ENCODE measurements around the gene PCDHGA1. TPM values are rescaled to one million over a fixed set of nuclear protein-coding genes. Genes with fewer than 3 reads are reported as not detected.

PCDHGA1 gene
- total RNA-seq, 1 experiment from 2014 or later = 0.35 TPM

- H3K4me3 Mint-ChIP-seq (ENCODE audit: unreplicated experiment) = peak overlapping the region; percentile 70
- DNase-seq (ENCODE audit: unreplicated experiment) = peak; percentile 99
- ChIA-PET CTCF (interaction anchor here (0.6 to 5.7 kb wide), 16 partner anchors 13 to 841 kb away, joined by 3 to 191 read pairs (median 4); partner anchors contain the start of genes PCDHB10, PCDHB11, PCDHB14 and PCDHGB7), POLR2A (interaction anchor here (0.6 to 6.3 kb wide), 20 partner anchors 36 to 1001 kb away, joined by 3 to 167 read pairs (median 4); partner anchors contain the start of genes PCDHB11, PCDHB14, PCDHGA10 and PCDHGB5)
- intact Hi-C loops (cut with micrococcal nuclease) = loop anchor here (1.0 to 2.0 kb wide), 9 partner anchors 149 to 520 kb away; partner anchors contain the start of genes PCDHB10, PCDHB13, PCDHB14 and PCDHB2
- no TSS peak for BruUV-seq (replicated peaks)
- no peaks in the 10 kb centered on the region for H3K9me3 Mint-ChIP-seq (ENCODE audit: unreplicated experiment)
- H3K27me3 Mint-ChIP-seq (ENCODE audit: insufficient read depth, unreplicated experiment) = no peaks in the 10 kb centered on the region
- peak; percentile 94 for TF ChIP-seq CTCF (IDR thresholded peaks at IDR 0.05; ENCODE audit: unreplicated experiment)
- H3K27ac Mint-ChIP-seq (ENCODE audit: low read depth, unreplicated experiment) = peak overlapping the region; percentile 98
- peaks cover 54% of the 10 kb centered on the region for H3K4me1 Mint-ChIP-seq (ENCODE audit: insufficient read depth, unreplicated experiment)
- peaks cover 63% of the 10 kb centered on the region for H3K36me3 Mint-ChIP-seq (ENCODE audit: insufficient read depth, unreplicated experiment)
Measured at GRCh38 chr5:141560725-141561483, 230.6 kb downstream of the PCDHGA1 start.

Other genes with a start within 250 kb of the PCDHGA1 start
- 2.4 and 2.6 TPM in 2 replicates for gene PCDHB2, start 235.9 kb upstream of the PCDHGA1 start, total RNA-seq (2022)
- 0.42 and 0.49 TPM in 2 replicates for gene PCDHB3, start 230.0 kb upstream of the PCDHGA1 start, total RNA-seq (2022)
- 0.44 and 1.3 TPM in 2 replicates for gene PCDHB4, start 208.7 kb upstream of the PCDHGA1 start, total RNA-seq (2022)
- 1.2 and 1.7 TPM in 2 replicates for gene PCDHB5, start 195.3 kb upstream of the PCDHGA1 start, total RNA-seq (2022)
- gene PCDHB6, start 180.5 kb upstream of the PCDHGA1 start, total RNA-seq (2022) = 0.19 and 0.22 TPM in 2 replicates
- gene PCDHB7, start 157.9 kb upstream of the PCDHGA1 start, total RNA-seq (2022) = 0.28 and 0.29 TPM in 2 replicates
- 0.34 TPM in 1 of 2 replicates, not detected in the other for gene PCDHB8, start 152.7 kb upstream of the PCDHGA1 start, total RNA-seq (2022)
- gene PCDHB16, start 148.1 kb upstream of the PCDHGA1 start, total RNA-seq (2022) = 1.8 and 2.5 TPM in 2 replicates
- gene PCDHB9, start 143.4 kb upstream of the PCDHGA1 start, total RNA-seq (2022) = 1.0 and 1.8 TPM in 2 replicates
- 1.2 and 1.4 TPM in 2 replicates for gene PCDHB10, start 138.2 kb upstream of the PCDHGA1 start, total RNA-seq (2022)
- gene PCDHB11, start 130.9 kb upstream of the PCDHGA1 start, total RNA-seq (2022) = 0.75 and 1.3 TPM in 2 replicates
- 1.6 and 2.3 TPM in 2 replicates for gene PCDHB12, start 121.8 kb upstream of the PCDHGA1 start, total RNA-seq (2022)
- 3.5 and 4.7 TPM in 2 replicates for gene PCDHB13, start 116.6 kb upstream of the PCDHGA1 start, total RNA-seq (2022)
- 4.7 and 6.2 TPM in 2 replicates for gene PCDHB14, start 107.2 kb upstream of the PCDHGA1 start, total RNA-seq (2022)
- gene PCDHB15, start 85.1 kb upstream of the PCDHGA1 start, total RNA-seq (2022) = 0.91 and 1.2 TPM in 2 replicates
- 0.37 and 0.79 TPM in 2 replicates for gene SLC25A2, start 26.5 kb upstream of the PCDHGA1 start, total RNA-seq (2022)
- 81.3 and 94.9 TPM in 2 replicates for gene TAF7, start 9.7 kb upstream of the PCDHGA1 start, total RNA-seq (2022)
- 0.32 and 0.33 TPM in 2 replicates for gene PCDHGA2, start 8.2 kb downstream of the PCDHGA1 start, total RNA-seq (2022)
- 0.07 and 0.25 TPM in 2 replicates for gene PCDHGA3, start 13.3 kb downstream of the PCDHGA1 start, total RNA-seq (2022)
- gene PCDHGB1, start 19.6 kb downstream of the PCDHGA1 start, total RNA-seq (2022) = 0.19 and 0.59 TPM in 2 replicates
- gene PCDHGA4, start 24.5 kb downstream of the PCDHGA1 start, total RNA-seq (2022) = 0.26 and 0.44 TPM in 2 replicates
- 0.61 and 0.88 TPM in 2 replicates for gene PCDHGB2, start 29.5 kb downstream of the PCDHGA1 start, total RNA-seq (2022)
- gene PCDHGA5, start 33.6 kb downstream of the PCDHGA1 start, total RNA-seq (2022) = 0.25 and 0.42 TPM in 2 replicates
- gene PCDHGB3, start 39.7 kb downstream of the PCDHGA1 start, total RNA-seq (2022) = 0.33 and 0.56 TPM in 2 replicates
- gene PCDHGA6, start 43.4 kb downstream of the PCDHGA1 start, total RNA-seq (2022) = 0.44 and 0.49 TPM in 2 replicates
- 0.56 and 0.86 TPM in 2 replicates for gene PCDHGA7, start 52.2 kb downstream of the PCDHGA1 start, total RNA-seq (2022)
- gene PCDHGB4, start 57.2 kb downstream of the PCDHGA1 start, total RNA-seq (2022) = 0.49 and 0.79 TPM in 2 replicates
- 0.28 and 0.56 TPM in 2 replicates for gene PCDHGA8, start 62.1 kb downstream of the PCDHGA1 start, total RNA-seq (2022)
- 3.2 and 5.6 TPM in 2 replicates for gene PCDHGB5, start 67.4 kb downstream of the PCDHGA1 start, total RNA-seq (2022)
- 0.89 and 1.3 TPM in 2 replicates for gene PCDHGA9, start 72.3 kb downstream of the PCDHGA1 start, total RNA-seq (2022)
- gene PCDHGB6, start 77.5 kb downstream of the PCDHGA1 start, total RNA-seq (2022) = 0.68 and 1.4 TPM in 2 replicates
- 1.4 TPM in 2 replicates for gene PCDHGA10, start 82.5 kb downstream of the PCDHGA1 start, total RNA-seq (2022)
- gene PCDHGB7, start 87.2 kb downstream of the PCDHGA1 start, total RNA-seq (2022) = 0.75 and 1.2 TPM in 2 replicates
- 0.30 and 0.76 TPM in 2 replicates for gene PCDHGA11, start 90.5 kb downstream of the PCDHGA1 start, total RNA-seq (2022)
- 0.79 and 0.91 TPM in 2 replicates for gene PCDHGA12, start 100.0 kb downstream of the PCDHGA1 start, total RNA-seq (2022)
- 17.3 and 31.7 TPM in 2 replicates for gene PCDHGC3, start 145.5 kb downstream of the PCDHGA1 start, total RNA-seq (2022)
- 0.40 and 1.7 TPM in 2 replicates for gene PCDHGC4, start 154.5 kb downstream of the PCDHGA1 start, total RNA-seq (2022)
- 0.61 and 0.69 TPM in 2 replicates for gene PCDHGC5, start 158.6 kb downstream of the PCDHGA1 start, total RNA-seq (2022)

Data from MCF 10A (cell line).